Activated T-helper 1 cell treated with Interleukin-2 at 50 U/mL for 16 hours (primary cell): Measurements from ENCODE around the gene BOD1L1.

Experiments
- DNase-seq: peaks from one replicate; pipeline ENCODE4 v3.0.0-alpha.2; 2020; ENCODE audit warnings: low read depth

The BOD1L1 gene

GRCh38 chr4:13539047-13539618 lies 88.4 kb downstream of the BOD1L1 start:
- DNase-seq = no peak

- no peak for DNase-seq
Observed at GRCh38 chr4:13538427-13538973, 89.0 kb downstream of the BOD1L1 start.

- no peak for DNase-seq
Observed at GRCh38 chr4:13537832-13538177, 89.7 kb downstream of the BOD1L1 start.

GRCh38 chr4:13537011-13537831 lies 90.3 kb downstream of the BOD1L1 start:
- DNase-seq = no peak

GRCh38 chr4:13536607-13537006 lies 90.9 kb downstream of the BOD1L1 start:
- no peak for DNase-seq

- DNase-seq = no peak
Observed at GRCh38 chr4:13535708-13536361, 91.7 kb downstream of the BOD1L1 start.

GRCh38 chr4:13535118-13535517 lies 92.4 kb downstream of the BOD1L1 start:
- DNase-seq = no peak

- no peak for DNase-seq
Observed at GRCh38 chr4:13534344-13535063, 93.0 kb downstream of the BOD1L1 start.

GRCh38 chr4:13533670-13534343 lies 93.7 kb downstream of the BOD1L1 start:
- DNase-seq = no peak

GRCh38 chr4:13531625-13531998 lies 95.9 kb downstream of the BOD1L1 start:
- no peak for DNase-seq

GRCh38 chr4:13530823-13531624 lies 96.5 kb downstream of the BOD1L1 start:
- DNase-seq = no peak

- no peak for DNase-seq
Observed at GRCh38 chr4:13529128-13529919, 98.2 kb downstream of the BOD1L1 start.

GRCh38 chr4:13528821-13529127 lies 98.8 kb downstream of the BOD1L1 start:
- no peak for DNase-seq

- no peak for DNase-seq
Observed at GRCh38 chr4:13527981-13528820, 99.3 kb downstream of the BOD1L1 start.

GRCh38 chr4:13527192-13527980 lies 100.1 kb downstream of the BOD1L1 start:
- DNase-seq = no peak

- DNase-seq = no peak
Observed at GRCh38 chr4:13526658-13527057, 100.9 kb downstream of the BOD1L1 start.

GRCh38 chr4:13525606-13526281 lies 101.8 kb downstream of the BOD1L1 start:
- DNase-seq = no peak
